Astrocyte of the cerebellum (primary cell): ENCODE measurements around the gene MAP2K4.

Experiments used
- DNase-seq: peaks from one replicate; pipeline ENCODE4 v3.0.0-alpha.2; 2011; ENCODE audit warnings: low read depth
- H3K4me3 ChIP-seq: 2 replicates; pipeline ENCODE4 v1.5.1; 2011; ENCODE audit warnings: mild to moderate bottlenecking, low read depth, low read length, moderate library complexity
- in situ Hi-C: cut with HindIII; loops from 2 replicates; pipeline ENCODE4 v1.10.0; 2017; ENCODE audit warnings: low sequenced_read_pairs
- TF ChIP-seq, protein P1 (sequence below): IDR thresholded peaks from 2 replicates; pipeline ENCODE4 v1.5.1; 2012; ENCODE audit warnings: low read length, low read depth, moderate library complexity, mild to moderate bottlenecking; ENCODE audit errors: missing control alignments

MAP2K4 gene

DNA sequence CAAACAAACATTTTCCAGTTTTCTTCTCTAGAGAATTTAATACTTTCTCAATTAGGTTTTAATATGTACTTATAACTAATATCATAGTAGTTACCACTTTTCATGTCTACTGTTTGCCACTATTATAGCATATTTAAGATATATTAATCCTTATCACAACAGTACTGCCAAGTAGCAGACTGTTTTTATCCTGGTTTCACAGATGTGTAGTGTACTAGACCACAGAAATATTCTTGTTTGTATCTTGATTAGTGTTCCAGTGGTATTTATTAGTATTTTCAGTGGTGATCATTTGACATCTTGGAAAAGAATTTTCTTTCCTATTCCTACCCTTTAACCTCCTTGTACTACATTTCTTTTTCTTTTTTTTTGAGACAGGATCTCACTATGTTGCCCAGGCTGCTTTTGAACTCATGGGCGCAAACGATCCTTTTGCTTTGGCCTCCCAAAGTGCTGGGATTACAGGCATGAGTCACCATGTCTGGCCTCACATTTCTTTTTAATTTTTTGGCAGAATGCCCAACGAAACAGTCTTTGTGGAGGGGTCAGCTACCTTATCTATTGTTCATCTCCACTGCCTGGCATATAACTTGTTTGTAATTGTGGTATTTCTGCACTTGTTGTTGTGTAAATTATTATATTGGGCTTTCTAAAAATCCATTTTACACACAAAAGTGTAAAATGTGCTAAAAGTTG is 27.2 kb downstream of the MAP2K4 start:
- in situ Hi-C loops: no loop called here
- TF ChIP-seq, protein P1, sequence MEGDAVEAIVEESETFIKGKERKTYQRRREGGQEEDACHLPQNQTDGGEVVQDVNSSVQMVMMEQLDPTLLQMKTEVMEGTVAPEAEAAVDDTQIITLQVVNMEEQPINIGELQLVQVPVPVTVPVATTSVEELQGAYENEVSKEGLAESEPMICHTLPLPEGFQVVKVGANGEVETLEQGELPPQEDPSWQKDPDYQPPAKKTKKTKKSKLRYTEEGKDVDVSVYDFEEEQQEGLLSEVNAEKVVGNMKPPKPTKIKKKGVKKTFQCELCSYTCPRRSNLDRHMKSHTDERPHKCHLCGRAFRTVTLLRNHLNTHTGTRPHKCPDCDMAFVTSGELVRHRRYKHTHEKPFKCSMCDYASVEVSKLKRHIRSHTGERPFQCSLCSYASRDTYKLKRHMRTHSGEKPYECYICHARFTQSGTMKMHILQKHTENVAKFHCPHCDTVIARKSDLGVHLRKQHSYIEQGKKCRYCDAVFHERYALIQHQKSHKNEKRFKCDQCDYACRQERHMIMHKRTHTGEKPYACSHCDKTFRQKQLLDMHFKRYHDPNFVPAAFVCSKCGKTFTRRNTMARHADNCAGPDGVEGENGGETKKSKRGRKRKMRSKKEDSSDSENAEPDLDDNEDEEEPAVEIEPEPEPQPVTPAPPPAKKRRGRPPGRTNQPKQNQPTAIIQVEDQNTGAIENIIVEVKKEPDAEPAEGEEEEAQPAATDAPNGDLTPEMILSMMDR: no peak
- no peak overlapping the region for H3K4me3 ChIP-seq
- no peak for DNase-seq

DNA sequence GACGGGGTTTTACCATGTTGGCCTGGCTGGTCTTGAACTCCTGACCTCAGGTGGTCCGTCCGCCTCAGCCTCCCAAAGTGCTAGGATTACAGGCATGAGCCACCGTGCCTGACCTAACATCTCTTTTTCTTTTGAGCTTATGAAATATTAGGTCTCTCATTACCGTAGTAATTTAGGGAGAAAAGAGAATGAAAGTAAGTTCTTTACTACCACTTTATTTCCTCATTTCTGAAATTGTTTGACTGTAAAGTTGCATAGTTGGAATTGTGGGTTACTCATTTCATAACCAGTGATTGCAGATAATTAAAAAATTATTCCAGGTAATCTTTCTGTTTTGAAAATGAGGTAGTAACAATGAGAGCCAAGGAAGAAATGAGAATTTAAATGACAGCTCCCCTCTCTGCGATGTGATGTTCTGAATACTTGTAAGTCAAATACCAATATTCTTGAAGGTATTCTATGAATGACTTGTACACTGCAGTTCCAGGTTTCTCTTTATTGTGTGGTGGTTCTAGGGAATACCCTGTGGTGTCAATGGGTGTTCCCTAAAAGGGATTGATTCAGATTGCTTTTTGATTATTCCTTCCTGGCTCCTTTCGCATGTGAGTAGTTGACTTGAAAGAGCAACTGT is 28.3 kb downstream of the MAP2K4 start:
- in situ Hi-C loops: no loop called here
- H3K4me3 ChIP-seq: no peak overlapping the region
- DNase-seq: no peak
- TF ChIP-seq, protein P1: no peak

DNA sequence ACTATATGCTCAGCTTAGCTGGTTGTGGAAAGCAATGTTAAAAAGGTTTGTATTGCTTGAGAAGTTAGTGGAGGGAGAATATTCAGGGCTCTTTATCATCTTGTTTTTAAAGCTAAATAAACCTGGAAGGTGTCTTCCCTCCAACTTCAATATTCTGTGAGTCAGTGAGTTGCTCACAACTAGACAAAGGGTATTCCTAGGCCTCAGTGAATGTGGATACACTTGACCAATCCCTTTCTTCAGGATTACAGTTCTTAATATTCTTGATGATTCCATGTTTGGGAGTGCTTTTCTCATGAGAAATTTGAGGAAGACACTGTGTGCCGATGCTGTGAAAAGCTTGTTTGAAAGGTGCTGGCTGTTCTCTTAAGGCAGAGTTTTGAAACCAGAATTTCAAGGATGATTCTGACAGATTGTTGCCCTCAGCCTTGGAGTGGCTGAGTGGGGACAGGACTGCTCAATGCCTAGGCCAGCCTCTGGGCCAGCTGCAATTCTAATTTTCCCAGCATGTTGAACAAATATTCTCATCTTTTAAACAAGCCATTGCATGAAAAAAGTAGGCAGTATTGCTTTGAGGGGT is 30.1 kb downstream of the MAP2K4 start:
- DNase-seq: no peak
- no peak overlapping the region for H3K4me3 ChIP-seq
- in situ Hi-C loops: no loop called here
- TF ChIP-seq, protein P1: no peak

DNA sequence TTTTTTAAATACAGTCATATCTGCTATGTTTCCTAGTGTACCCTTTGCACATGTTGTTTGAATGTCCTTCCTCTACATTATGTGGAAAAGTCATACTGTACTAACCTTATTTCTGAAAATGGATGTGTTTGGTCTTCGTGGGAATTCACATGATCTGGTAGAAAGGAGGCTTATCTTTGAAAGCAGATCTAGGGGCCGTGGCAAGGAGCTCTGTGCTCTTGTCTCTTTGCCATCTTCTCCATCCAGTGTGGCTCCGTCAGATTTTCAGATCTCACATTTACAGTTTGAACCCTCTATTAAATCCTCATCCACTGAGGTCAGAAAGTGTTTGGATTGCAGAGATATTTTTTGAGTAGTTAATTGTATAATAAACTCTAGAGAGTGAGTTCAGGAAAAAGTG is 32.9 kb downstream of the MAP2K4 start:
- in situ Hi-C loops: no loop called here
- DNase-seq: no peak
- no peak overlapping the region for H3K4me3 ChIP-seq
- TF ChIP-seq, protein P1: no peak

DNA sequence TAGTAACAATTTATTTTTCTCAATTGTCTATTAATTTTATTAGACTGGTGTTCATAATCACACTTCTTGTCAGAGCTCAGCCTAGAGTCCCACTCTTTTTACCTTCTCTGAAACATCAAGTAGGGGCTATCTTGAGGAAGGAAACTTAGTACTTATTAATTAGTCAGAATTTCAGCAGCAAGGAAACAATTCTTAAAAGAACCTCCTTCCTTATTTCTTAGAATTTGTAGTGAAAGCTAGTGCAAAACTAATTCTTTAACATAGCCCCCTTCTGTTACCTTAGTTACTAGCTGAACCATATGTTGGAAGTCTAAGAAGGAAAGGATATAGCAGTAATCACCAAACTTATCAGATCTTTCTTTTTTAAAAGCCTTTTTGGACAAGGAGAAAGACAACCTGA is 35.2 kb downstream of the MAP2K4 start:
- TF ChIP-seq, protein P1: no peak
- in situ Hi-C loops: no loop called here
- H3K4me3 ChIP-seq: no peak overlapping the region
- DNase-seq: no peak

DNA sequence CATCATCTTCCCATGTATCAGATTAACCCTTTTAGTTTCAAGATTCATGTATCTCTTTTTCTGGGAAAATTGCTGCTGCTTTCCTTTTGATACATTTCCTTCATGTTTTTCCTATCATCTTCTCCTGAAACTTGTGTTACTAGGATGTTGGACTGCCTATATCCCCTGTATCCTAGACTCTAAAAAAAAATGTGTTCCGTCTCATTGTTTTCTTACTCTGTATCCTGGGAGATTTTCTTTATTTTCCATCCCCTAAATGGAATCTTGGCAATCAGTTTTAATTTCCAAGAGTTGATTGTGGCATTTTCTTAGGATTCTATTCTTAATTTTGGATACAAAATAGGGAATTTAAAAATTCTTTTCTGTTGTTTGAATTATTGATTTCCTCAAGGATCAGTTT is 36.8 kb downstream of the MAP2K4 start:
- TF ChIP-seq, protein P1: no peak
- in situ Hi-C loops: no loop called here
- no peak for DNase-seq
- H3K4me3 ChIP-seq: no peak overlapping the region
